H9 (cell line): ENCODE results near the gene OBP2B. TPM values are rescaled to one million over a fixed set of nuclear protein-coding genes. Genes with fewer than 3 reads are reported as not detected.

Experiments used
- DNase-seq: peaks from one replicate; pipeline ENCODE4 v3.0.0-alpha.2; 2017
- H2AFZ ChIP-seq: one replicate; pipeline ENCODE4 v1.6.1; 2013; ENCODE audit warnings: mild to moderate bottlenecking, low read length, control low read depth, moderate library complexity
- H2AK5ac ChIP-seq: 2 replicates; pipeline ENCODE4 v1.6.1; 2013; ENCODE audit warnings: low read length, control low read depth, mixed read lengths; ENCODE audit not compliant: insufficient read length
- H2BK120ac ChIP-seq: one replicate; pipeline ENCODE4 v1.6.1; 2013; ENCODE audit warnings: low read depth, mild to moderate bottlenecking, low read length, control low read depth, inconsistent platforms; ENCODE audit not compliant: poor library complexity, severe bottlenecking
- H2BK12ac ChIP-seq: 2 replicates; pipeline ENCODE4 v1.6.1; 2013; ENCODE audit warnings: low read length, control low read depth, mixed read lengths, low read depth; ENCODE audit not compliant: insufficient read length
- H2BK15ac ChIP-seq: 2 replicates; pipeline ENCODE4 v1.6.1; 2013; ENCODE audit warnings: low read depth, low read length, control low read depth
- H2BK20ac ChIP-seq: one replicate; pipeline ENCODE4 v1.6.1; 2013; ENCODE audit warnings: low read depth, mild to moderate bottlenecking, low read length, control low read depth, inconsistent platforms; ENCODE audit not compliant: poor library complexity, severe bottlenecking
- H2BK5ac ChIP-seq: 2 replicates; pipeline ENCODE4 v1.6.1; 2013; ENCODE audit warnings: low read length, control low read depth, mixed read lengths; ENCODE audit not compliant: insufficient read length
- H3K14ac ChIP-seq: 2 replicates; pipeline ENCODE4 v1.6.1; 2013; ENCODE audit warnings: low read length, control low read depth; ENCODE audit not compliant: insufficient read depth
- H3K18ac ChIP-seq: 2 replicates; pipeline ENCODE4 v1.6.1; 2013; ENCODE audit warnings: low read depth, mild to moderate bottlenecking, mixed read lengths, low read length, control low read depth; ENCODE audit not compliant: insufficient read length
- H3K23ac ChIP-seq: 2 replicates; pipeline ENCODE4 v1.6.1; 2013; ENCODE audit warnings: low read length, control low read depth, mixed read lengths, low read depth; ENCODE audit not compliant: insufficient read length
- H3K23me2 ChIP-seq: 2 replicates; pipeline ENCODE4 v1.6.1; 2013; ENCODE audit warnings: low read depth, mild to moderate bottlenecking, mixed read lengths, low read length, control low read depth; ENCODE audit not compliant: insufficient read length, poor library complexity, severe bottlenecking
- H3K27ac ChIP-seq: 2 replicates; pipeline ENCODE4 v1.5.1; 2013; ENCODE audit warnings: low read length, control low read depth, mixed read lengths, low read depth; ENCODE audit not compliant: insufficient read length
- H3K27me3 ChIP-seq: 2 replicates; pipeline ENCODE4 v1.6.1; 2013; ENCODE audit warnings: low read length, control low read depth, inconsistent platforms; ENCODE audit not compliant: insufficient read depth
- H3K4ac ChIP-seq: 2 replicates; pipeline ENCODE4 v1.6.1; 2013; ENCODE audit warnings: low read depth, mild to moderate bottlenecking, control low read depth, inconsistent platforms, low read length, moderate library complexity
- H3K4me1 ChIP-seq: 2 replicates; pipeline ENCODE4 v1.6.1; 2013; ENCODE audit warnings: low read length, control low read depth, inconsistent platforms; ENCODE audit not compliant: insufficient read depth
- H3K4me2 ChIP-seq: 2 replicates; pipeline ENCODE4 v1.6.1; 2013; ENCODE audit warnings: low read length, control low read depth, mixed read lengths; ENCODE audit not compliant: insufficient read length, insufficient read depth
- H3K56ac ChIP-seq: 2 replicates; pipeline ENCODE4 v1.6.1; 2013; ENCODE audit warnings: low read depth, mild to moderate bottlenecking, mixed read lengths, low read length, control low read depth; ENCODE audit not compliant: insufficient read length
- H3K79me1 ChIP-seq: 2 replicates; pipeline ENCODE4 v1.6.1; 2013; ENCODE audit warnings: low read depth, mild to moderate bottlenecking, moderate library complexity, low read length, control low read depth, inconsistent platforms; ENCODE audit not compliant: insufficient read depth, poor library complexity, severe bottlenecking
- H3K79me2 ChIP-seq: 2 replicates; pipeline ENCODE4 v1.6.1; 2013; ENCODE audit warnings: low read length, control low read depth, inconsistent platforms; ENCODE audit not compliant: insufficient read depth
- H3K9ac ChIP-seq: 2 replicates; pipeline ENCODE4 v1.6.1; 2013; ENCODE audit warnings: low read length, control low read depth, mixed read lengths; ENCODE audit not compliant: insufficient read length; ENCODE audit errors: extremely low read depth
- H3K9me3 ChIP-seq: one replicate; pipeline ENCODE4 v1.6.1; 2013; ENCODE audit warnings: low read depth, low read length, inconsistent platforms; ENCODE audit not compliant: control insufficient read depth
- H3T11ph ChIP-seq: one replicate; pipeline ENCODE4 v1.6.1; 2013; ENCODE audit warnings: mild to moderate bottlenecking, low read length, control low read depth, inconsistent platforms
- H4K20me1 ChIP-seq: one replicate; pipeline ENCODE4 v1.6.1; 2013; ENCODE audit not compliant: control insufficient read depth, insufficient read length, insufficient read depth
- H4K5ac ChIP-seq: 2 replicates; pipeline ENCODE4 v1.6.1; 2013; ENCODE audit warnings: low read depth, mild to moderate bottlenecking, mixed read lengths, low read length, control low read depth; ENCODE audit not compliant: insufficient read length
- H4K8ac ChIP-seq: replicated peaks from 2 replicates; pipeline ENCODE4 v1.6.1; 2013; ENCODE audit warnings: low read length, control low read depth, mixed read lengths, low read depth; ENCODE audit not compliant: insufficient read length
- H4K91ac ChIP-seq: 2 replicates; pipeline ENCODE4 v1.6.1; 2013; ENCODE audit warnings: low read depth, mild to moderate bottlenecking, moderate library complexity, mixed read lengths, low read length, control low read depth; ENCODE audit not compliant: insufficient read length
- H3K27ac Mint-ChIP-seq, 3 experiments: 2 replicates in 2 of 3; 3 replicates in 1 of 3; pipeline ENCODE4 v1.8.0; 2020 to 2021; ENCODE audit warnings: mixed read lengths in 3 of 3, mild to moderate bottlenecking in 1 of 3, moderate library complexity in 1 of 3
- H3K27me3 Mint-ChIP-seq: 2 replicates; pipeline ENCODE4 v1.8.0; 2021; ENCODE audit warnings: low read depth, mild to moderate bottlenecking, moderate library complexity, mixed read lengths
- H3K36me3 Mint-ChIP-seq, 3 experiments: 2 replicates in 2 of 3; 3 replicates in 1 of 3; pipeline ENCODE4 v1.8.0; 2020 to 2021; ENCODE audit warnings: low read depth in 3 of 3, mixed read lengths in 3 of 3; ENCODE audit not compliant: insufficient read depth in 1 of 3
- H3K4me1 Mint-ChIP-seq, 2 experiments: 2 replicates each; pipeline ENCODE4 v1.8.0; 2020; ENCODE audit warnings: mixed read lengths in 2 of 2
- H3K4me3 Mint-ChIP-seq, 2 experiments: 2 replicates in 1 of 2; 3 replicates in 1 of 2; pipeline ENCODE4 v1.8.0; 2020 to 2021; ENCODE audit warnings: mild to moderate bottlenecking in 2 of 2, mixed read lengths in 2 of 2, moderate library complexity in 1 of 2
- H3K9me3 Mint-ChIP-seq, 2 experiments: 2 replicates in 1 of 2; 3 replicates in 1 of 2; pipeline ENCODE4 v1.8.0; 2020; ENCODE audit warnings: mild to moderate bottlenecking in 2 of 2, mixed read lengths in 2 of 2, moderate library complexity in 1 of 2
- CTCF ChIP-seq: fragments of 200-600 bp; sonication (generic); conservative IDR thresholded peaks from 3 replicates; pipeline ENCODE4 v1.8.0; 2021; ENCODE audit warnings: antibody characterized with exemption, mild to moderate bottlenecking
- WGBS: extraction: QIAGEN DNeasy Blood & Tissue Kit; methylation state at CpG from one replicate; pipeline ENCODE4 v1.1.7; 2013; ENCODE audit warnings: missing lambda C conversion rate, low lambda C conversion rate, mixed read lengths; ENCODE audit not compliant: insufficient read length; ENCODE audit errors: extremely low coverage; 5-methylcytosine and 5-hydroxymethylcytosine counted together
- total RNA-seq: library from RNA; stranded (reverse); gene quantifications from 2 replicates; pipeline ENCODE4 v1.2.1, GENCODE V29; 2021

OBP2B gene
- total RNA-seq, 1 experiment from 2014 or later: not detected

DNA sequence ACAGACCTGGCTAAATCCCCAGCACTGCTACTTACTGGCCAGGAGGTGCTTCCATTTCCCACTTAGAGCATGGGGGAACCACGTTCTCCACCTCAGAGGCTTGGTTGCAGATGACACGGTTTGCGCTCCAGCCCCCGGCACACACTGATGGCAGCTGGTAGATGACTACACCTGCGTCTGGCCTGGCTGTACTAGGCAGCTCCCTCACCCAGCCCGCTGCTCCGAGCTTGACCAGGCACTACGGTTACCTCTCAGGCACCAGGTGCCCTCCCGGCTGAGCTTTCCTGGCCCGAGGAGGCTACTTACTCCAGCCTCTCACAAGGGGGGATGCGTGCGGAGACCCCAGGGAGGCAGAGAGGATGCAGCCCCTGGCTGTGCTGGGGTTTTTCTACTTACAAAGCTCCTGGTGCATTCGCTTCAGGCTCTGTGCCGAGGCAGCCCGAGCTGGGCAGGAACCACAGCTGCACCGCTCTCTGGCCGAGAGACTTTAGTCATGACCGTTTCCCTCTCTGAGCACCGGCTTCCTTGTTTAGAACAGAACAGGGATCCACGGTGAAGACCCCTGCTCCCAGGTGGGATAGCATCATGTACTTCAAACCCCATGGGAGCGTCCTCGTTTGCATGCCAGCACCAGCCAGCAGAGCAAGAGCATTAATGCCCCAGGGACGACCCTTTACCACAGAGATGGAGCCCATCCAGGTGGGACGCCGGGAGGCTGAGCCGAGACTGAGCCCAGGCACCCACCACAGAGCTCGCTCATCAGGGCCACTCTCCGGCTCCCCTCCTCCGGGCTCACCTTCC, 37.7 kb downstream of the OBP2B start:
- Histone ChIP-seq H3K56ac (no peak overlapping the region), H3K23ac (no peak overlapping the region), H2BK5ac (no peak overlapping the region), H3K4me1 (no peaks in the 10 kb centered on the region), H4K91ac (no peak overlapping the region), H3K79me1 (no peaks in the 10 kb centered on the region), H3K79me2 (no peaks in the 10 kb centered on the region), H2BK20ac (no peak overlapping the region), H4K5ac (no peak overlapping the region), H3K9me3 (no peaks in the 10 kb centered on the region), H3K9ac (no peak overlapping the region), H2AFZ (no peak overlapping the region), H2AK5ac (no peak overlapping the region), H4K20me1 (no peaks in the 10 kb centered on the region), H3K18ac (no peak overlapping the region), H3K14ac (no peak overlapping the region), H2BK15ac (no peak overlapping the region), H3T11ph (no peak overlapping the region), H2BK120ac (no peak overlapping the region), H3K4ac (no peak overlapping the region), H2BK12ac (no peak overlapping the region), H3K27me3 (no peaks in the 10 kb centered on the region; the same call in 1 of the 2 replicates), H3K23me2 (no peaks in the 10 kb centered on the region), H3K4me2 (no peak overlapping the region), H4K8ac (no peak overlapping the region), H3K27ac (no peak overlapping the region)
- no peaks in the 10 kb centered on the region for H3K36me3 Mint-ChIP-seq
- no CpG with 5 or more reads among the region's 29 CpGs for WGBS
- no peak overlapping the region for H3K27ac Mint-ChIP-seq
- H3K9me3 Mint-ChIP-seq: no peaks in the 10 kb centered on the region
- no peak for DNase-seq
- H3K4me3 Mint-ChIP-seq: no peak overlapping the region
- TF ChIP-seq CTCF: no peak
- H3K27me3 Mint-ChIP-seq: peaks cover 44% of the 10 kb centered on the region
- peaks cover 6 to 8% of the 10 kb centered on the region in 2 experiments for H3K4me1 Mint-ChIP-seq
